HG03103 (cell line): ENCODE measurements around the gene SNX24.
"Not testable (repeated sequence)": the region's sequence is repeated elsewhere in the genome, so short reads cannot be mapped to it uniquely, and the experiment has no call there.

ENCODE experiments used
- ATAC-seq: cut with Tn5 transposase; IDR thresholded peaks from one replicate; pipeline ENCODE4 v1.9.1; 2021; ENCODE audit warnings: low read depth; ENCODE audit not compliant: unreplicated experiment

Gene SNX24

DNA sequence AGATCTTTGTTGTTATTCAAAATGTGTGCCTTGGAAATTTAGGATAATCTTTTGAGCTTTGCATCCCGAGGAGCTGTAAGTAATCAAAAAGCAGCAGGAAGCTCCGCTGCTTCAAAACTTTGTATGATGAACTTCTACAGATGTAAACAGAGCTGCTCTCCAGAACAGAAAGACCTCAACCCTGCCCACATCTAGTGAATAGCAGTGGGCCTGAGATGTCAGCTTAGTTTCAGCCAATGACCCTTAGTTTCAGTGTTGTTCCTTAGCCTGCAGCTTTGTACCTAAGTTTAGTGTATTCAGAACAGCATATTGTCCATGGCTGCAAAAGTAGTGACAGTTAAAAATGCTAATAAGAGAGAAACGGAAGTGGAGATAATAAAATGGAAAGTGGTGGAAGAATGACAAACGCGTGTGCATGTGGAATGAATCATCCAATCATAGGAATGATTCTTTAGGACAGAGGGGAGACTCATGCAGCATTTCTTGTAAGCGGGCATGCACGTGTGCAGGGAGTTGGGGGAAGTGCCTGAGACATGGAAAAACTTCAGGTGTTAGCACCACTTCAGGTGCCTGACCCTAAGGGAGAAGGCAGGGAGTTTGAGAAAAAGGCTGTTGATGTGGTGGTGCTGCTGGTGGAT, 24.9 kb downstream of the SNX24 start:
- ATAC-seq: no peak

- no peak for ATAC-seq
Observed at GRCh38 chr5:122871661-122872060, 26.2 kb downstream of the SNX24 start.

GRCh38 chr5:122874179-122874875, 28.9 kb downstream of the SNX24 start:
- ATAC-seq: no peak

- ATAC-seq: peak; percentile 72
Observed at GRCh38 chr5:122877518-122877917, 32.1 kb downstream of the SNX24 start.

DNA sequence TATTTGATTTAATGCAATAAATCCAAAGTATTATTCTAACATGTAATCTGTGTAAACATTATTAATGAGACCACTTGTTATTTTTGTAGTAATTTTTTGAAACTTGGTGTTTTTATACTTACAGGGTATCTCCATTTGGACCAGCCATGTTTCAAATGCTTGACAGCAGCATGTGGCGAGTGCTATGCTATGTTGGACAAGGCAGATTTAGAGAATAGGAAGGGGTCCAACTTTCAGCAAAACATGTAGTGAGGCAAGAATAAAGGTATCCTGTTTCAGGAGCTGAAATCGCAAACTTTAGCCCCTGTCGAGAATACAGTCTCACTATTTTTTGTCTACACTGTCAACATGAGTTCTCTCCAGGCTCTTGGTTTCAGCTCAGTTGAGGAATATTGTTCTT, 33.7 kb downstream of the SNX24 start:
- no peak for ATAC-seq

DNA sequence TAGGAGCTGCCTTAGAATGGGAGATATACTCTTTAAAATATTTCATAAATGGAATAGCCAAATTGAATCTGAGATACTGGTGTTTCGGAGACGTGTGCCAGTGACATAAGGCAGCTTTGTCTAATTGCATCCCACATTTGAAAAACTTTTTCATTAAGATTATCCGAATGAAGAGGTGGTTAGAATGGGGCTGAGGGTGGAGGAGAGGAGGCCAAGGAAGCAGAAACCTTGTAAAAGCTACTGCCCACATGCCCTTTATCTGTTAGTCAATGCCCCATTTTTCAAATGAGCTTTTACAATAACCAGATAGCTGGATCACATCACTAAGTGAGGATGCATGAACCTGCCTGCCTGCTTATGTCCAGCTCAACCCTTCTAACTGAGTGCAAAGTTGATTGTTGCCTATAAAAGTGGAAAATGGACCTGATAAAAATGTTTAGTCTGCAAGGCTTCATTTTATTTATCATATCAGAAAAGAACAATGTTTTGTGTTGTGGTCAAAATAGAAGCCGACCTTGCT, 34.8 kb downstream of the SNX24 start:
- ATAC-seq: no peak

DNA sequence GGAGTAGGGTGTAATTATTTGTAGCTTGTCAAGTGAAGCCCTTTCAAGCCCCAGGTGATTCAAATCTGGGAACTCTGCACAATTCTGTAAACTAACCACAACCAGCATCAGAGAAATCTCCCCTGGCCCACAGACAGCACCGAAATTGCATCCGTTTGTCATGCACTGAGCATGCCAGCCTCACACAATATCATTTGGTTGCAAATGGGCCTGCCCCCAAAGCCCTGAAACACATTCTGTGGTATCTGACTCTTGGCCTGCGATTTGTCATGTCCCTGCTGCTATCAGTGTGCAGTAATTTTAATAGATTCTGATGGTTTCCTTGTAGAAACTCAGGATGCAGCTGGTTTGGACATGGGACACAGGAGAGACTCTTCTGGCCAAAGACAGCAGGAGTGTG, 35.3 kb downstream of the SNX24 start:
- ATAC-seq: peak; percentile 58

- ATAC-seq: no peak
Observed at GRCh38 chr5:122882831-122883230, 37.4 kb downstream of the SNX24 start.

GRCh38 chr5:122885045-122885517, 39.7 kb downstream of the SNX24 start:
- no peak for ATAC-seq

GRCh38 chr5:122885891-122886290, 40.5 kb downstream of the SNX24 start:
- no peak for ATAC-seq

GRCh38 chr5:122895141-122895540, 49.7 kb downstream of the SNX24 start:
- no peak for ATAC-seq

- no peak for ATAC-seq
Observed at GRCh38 chr5:122896598-122897282, 51.3 kb downstream of the SNX24 start.

GRCh38 chr5:122897283-122897602, 51.8 kb downstream of the SNX24 start:
- no peak for ATAC-seq

- ATAC-seq: no peak
Observed at GRCh38 chr5:122901346-122901745, 55.9 kb downstream of the SNX24 start.

GRCh38 chr5:122902263-122902662, 56.9 kb downstream of the SNX24 start:
- ATAC-seq: no peak

DNA sequence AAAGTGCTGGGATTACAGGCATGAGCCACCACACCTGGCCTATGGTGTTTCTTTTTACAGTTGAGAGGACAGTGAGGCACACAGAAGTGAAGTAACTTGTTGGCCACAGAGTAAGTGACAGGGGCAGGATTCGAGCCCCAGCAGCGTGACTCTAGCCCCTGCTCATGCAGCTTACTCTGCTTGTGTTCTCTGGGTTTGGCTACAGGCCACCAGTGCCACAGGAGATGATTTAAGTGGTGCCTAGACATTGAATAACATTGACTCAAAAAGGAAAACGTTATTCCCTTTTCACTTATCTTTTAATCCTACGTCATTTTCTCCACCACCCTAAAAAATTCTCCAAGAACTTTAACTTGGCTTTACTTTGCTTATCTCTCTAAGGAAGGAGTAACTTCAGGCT, 61.4 kb downstream of the SNX24 start:
- ATAC-seq: no peak

DNA sequence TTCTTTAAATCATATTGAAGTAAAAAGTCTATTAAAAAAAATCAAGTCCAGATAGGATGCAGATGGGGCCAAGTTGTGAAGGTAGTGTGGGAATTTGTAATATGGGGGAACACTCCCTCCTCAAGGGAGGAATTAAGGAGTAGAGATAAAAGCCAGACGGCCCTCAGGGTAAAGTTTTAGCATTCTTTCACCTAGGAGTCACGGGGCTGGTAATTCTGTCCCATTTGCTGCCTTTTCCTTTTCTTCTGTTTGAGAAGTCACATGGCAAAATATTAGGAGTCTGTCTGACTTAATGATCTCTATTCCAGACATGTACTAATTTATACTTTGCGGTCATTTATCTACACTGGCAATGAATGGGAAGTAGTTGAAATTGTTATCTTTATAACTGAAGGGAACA, 61.9 kb downstream of the SNX24 start:
- ATAC-seq: no peak

GRCh38 chr5:122908108-122908507, 62.7 kb downstream of the SNX24 start:
- no peak for ATAC-seq

GRCh38 chr5:122908662-122909061, 63.2 kb downstream of the SNX24 start:
- no peak for ATAC-seq

DNA sequence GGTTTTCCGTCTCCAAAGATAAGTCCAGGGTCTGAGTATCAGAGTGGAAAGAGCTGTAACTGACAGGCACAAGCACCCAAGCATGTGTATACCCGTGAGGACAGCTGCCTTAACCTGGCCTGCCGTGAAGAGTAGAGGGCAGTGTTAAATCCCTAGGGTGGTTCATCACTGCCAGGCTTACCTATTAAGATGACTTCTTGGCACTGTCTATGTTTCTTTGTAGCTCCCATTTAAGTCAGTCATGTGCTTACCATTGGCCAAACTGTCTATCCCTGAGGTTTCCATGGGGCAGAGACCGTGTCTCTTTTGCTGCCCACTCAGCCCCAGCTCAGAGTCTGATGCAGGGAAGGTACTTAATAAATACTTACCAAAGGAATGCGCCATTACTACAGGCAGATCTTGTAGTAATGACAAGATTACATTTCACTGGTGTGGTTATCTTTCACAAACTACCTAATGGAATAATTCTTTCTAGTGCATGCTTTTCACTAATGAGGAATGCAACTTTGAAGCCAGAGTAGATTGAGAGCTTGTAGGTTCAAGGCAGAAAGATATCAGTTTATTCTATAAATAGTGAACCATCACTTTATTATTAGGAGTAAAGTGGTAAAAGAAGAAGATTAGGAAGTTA, 64.2 kb downstream of the SNX24 start:
- ATAC-seq: no peak

DNA sequence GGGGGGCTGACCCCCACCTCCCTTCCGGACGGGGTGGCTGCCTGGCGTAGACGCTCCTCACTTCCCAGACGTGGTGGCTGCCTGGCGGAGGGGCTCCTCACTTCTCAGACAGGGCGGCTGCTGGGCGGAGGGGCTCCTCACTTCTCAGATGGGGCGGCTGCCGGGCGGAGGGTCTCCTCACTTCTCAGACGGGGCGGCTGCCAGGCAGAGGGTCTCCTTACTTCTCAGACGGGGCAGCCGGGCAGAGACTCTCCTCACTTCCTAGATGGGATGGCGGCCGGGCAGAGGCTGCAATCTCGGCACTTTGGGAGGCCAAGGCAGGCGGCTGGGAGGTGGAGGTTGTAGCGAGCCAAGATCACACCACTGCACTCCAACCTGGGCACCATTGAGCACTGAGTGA, 68.0 kb downstream of the SNX24 start:
- ATAC-seq: not testable (repeated sequence)
